PFSK-1 (cell line): ENCODE measurements around the gene ACTL7B.

Experiments
- FOXP2 ChIP-seq: optimal IDR thresholded peaks from 2 replicates; pipeline ENCODE3; 2011; ENCODE audit warnings: borderline replicate concordance, control low read depth, inconsistent platforms; ENCODE audit not compliant: insufficient read depth; ENCODE audit errors: extremely low read length, extremely low read depth
- POLR2AphosphoS5 ChIP-seq: IDR thresholded peaks from 2 replicates; pipeline ENCODE4 v1.6.1; 2012; ENCODE audit warnings: low read depth, mild to moderate bottlenecking, control low read depth, low read length, moderate library complexity
- SIN3A ChIP-seq: IDR thresholded peaks from 2 replicates; pipeline ENCODE4 v1.6.1; 2012; ENCODE audit warnings: mild to moderate bottlenecking, low read length, moderate library complexity, borderline replicate concordance; ENCODE audit not compliant: insufficient read depth
- TAF1 ChIP-seq: IDR thresholded peaks from 2 replicates; pipeline ENCODE4 v1.6.1; 2012; ENCODE audit warnings: low read length, control low read depth, borderline replicate concordance; ENCODE audit not compliant: insufficient read depth
- TF ChIP-seq, protein P1 (sequence below), 2 experiments: IDR thresholded peaks; 2 replicates each; pipeline versions ENCODE4 v1.6.1 to v1.8.0; 2011 to 2012; ENCODE audit warnings: low read depth in 2 of 2, low read length in 2 of 2, control low read depth in 1 of 2, inconsistent platforms in 1 of 2, mild to moderate bottlenecking in 1 of 2, moderate library complexity in 1 of 2; ENCODE audit not compliant: insufficient read depth in 1 of 2

The ACTL7B gene

DNA sequence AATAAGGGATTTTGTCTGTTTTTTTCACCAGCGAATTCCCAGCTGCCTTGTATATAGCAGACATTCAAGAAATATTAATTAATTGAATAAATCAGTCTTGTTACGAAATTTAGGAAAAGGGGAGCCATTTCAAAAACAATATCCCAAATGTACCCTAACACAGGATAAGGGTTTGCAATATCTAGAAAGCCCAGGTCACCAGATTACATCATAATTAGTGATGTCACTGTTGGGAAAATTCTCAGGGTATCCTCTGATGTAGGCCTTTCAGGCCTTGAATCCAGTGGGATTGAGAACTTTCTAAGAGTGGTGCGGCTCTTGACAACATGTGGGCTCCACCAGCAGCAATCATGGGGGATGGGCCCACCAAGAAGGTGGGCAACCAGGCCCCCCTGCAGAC is 6.2 kb upstream of the ACTL7B start, which contains the start of gene ACTL7A:
Gene ACTL7A (plus strand): TSS at position 270 of the 400 bp plus-strand sequence. CDS start 57 bp downstream, at position 327.
- TF ChIP-seq POLR2AphosphoS5 (no peak), FOXP2 (no peak), SIN3A (no peak), TAF1 (no peak)
- TF ChIP-seq, protein P1, sequence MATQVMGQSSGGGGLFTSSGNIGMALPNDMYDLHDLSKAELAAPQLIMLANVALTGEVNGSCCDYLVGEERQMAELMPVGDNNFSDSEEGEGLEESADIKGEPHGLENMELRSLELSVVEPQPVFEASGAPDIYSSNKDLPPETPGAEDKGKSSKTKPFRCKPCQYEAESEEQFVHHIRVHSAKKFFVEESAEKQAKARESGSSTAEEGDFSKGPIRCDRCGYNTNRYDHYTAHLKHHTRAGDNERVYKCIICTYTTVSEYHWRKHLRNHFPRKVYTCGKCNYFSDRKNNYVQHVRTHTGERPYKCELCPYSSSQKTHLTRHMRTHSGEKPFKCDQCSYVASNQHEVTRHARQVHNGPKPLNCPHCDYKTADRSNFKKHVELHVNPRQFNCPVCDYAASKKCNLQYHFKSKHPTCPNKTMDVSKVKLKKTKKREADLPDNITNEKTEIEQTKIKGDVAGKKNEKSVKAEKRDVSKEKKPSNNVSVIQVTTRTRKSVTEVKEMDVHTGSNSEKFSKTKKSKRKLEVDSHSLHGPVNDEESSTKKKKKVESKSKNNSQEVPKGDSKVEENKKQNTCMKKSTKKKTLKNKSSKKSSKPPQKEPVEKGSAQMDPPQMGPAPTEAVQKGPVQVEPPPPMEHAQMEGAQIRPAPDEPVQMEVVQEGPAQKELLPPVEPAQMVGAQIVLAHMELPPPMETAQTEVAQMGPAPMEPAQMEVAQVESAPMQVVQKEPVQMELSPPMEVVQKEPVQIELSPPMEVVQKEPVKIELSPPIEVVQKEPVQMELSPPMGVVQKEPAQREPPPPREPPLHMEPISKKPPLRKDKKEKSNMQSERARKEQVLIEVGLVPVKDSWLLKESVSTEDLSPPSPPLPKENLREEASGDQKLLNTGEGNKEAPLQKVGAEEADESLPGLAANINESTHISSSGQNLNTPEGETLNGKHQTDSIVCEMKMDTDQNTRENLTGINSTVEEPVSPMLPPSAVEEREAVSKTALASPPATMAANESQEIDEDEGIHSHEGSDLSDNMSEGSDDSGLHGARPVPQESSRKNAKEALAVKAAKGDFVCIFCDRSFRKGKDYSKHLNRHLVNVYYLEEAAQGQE (IDR thresholded peaks at IDR 0.05; ENCODE audit: insufficient read depth in 1 of 2, low read depth in 2 of 2, low read length in 2 of 2): no peak

DNA sequence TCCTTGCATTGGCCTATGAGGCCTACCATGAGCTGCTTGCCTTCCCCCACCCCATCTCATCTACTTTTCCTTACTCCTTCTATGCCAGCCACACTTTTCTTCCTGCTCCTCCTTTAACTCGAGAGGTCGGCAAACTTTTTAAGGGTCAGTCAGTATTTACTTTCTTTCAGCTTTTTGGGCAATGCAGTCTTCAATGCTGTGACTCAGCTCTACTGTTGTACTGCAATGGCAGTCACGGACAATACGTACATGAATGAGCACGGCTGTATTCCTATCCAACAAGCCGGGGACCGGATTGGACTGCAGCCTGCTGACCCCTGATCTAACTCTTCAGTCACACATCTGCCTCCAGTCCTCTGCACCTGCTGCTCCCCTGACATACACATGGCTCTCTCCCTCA is 5.7 kb upstream of the ACTL7B start:
- TF ChIP-seq FOXP2 (no peak), POLR2AphosphoS5 (no peak), TAF1 (no peak), SIN3A (no peak)
- TF ChIP-seq, protein P1 (IDR thresholded peaks at IDR 0.05; ENCODE audit: insufficient read depth in 1 of 2, low read depth in 2 of 2, low read length in 2 of 2): no peak

DNA sequence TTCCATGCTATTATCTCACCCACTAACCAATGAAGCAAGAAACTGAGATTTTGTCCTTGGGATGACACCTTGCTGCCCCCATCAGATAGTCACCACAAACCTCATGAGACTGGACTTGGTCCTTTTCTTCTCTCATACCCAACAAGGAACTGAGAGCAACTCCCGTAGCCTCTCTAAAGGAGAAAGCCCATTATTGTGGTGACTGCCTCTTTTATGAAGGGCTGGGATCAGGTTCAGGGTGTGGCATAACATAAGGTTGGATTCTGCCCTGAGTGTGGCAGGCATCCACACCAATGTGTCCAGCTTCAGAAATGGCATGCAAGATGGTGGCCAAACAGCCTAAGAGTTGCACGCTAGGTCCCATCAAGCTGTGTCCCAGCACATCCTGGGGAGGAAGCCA is 5.0 kb upstream of the ACTL7B start:
- TF ChIP-seq SIN3A (no peak), TAF1 (no peak), FOXP2 (no peak), POLR2AphosphoS5 (no peak)
- TF ChIP-seq, protein P1 (IDR thresholded peaks at IDR 0.05; ENCODE audit: insufficient read depth in 1 of 2, low read depth in 2 of 2, low read length in 2 of 2): no peak

DNA sequence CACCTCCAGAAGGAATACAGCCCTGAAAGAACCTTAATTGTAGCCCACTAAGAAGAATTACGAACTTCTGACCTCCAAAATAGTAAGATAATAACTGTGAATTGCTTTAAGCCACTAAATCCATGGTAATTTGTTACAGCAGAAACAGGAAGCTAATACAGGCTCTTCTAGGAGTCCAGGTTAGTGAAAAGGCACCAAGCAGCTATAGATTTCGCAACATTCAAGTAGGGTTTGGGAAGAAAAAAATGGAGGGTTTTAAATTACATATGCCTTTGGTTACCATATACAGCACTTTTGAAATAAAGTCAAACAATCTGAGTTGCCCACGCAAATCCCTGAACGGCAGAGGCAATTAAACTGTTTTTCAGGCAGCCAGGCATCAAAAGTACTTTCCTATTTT is 4.6 kb upstream of the ACTL7B start:
- TF ChIP-seq FOXP2 (no peak), SIN3A (no peak), TAF1 (no peak), POLR2AphosphoS5 (no peak)
- TF ChIP-seq, protein P1 (IDR thresholded peaks at IDR 0.05; ENCODE audit: insufficient read depth in 1 of 2, low read depth in 2 of 2, low read length in 2 of 2): no peak
